Keratinocyte (primary cell): ENCODE results near the gene CCDC186. TPM values are rescaled to one million over a fixed set of nuclear protein-coding genes. Genes with fewer than 3 reads are reported as not detected.

ENCODE experiments used
- DNase-seq: peaks from one replicate; pipeline ENCODE4 v3.0.0-alpha.2; 2011; ENCODE audit warnings: low read depth, missing footprints, low spot score
- FAIRE-seq: peaks from 2 replicates; lab custom pipeline; 2011; peaks lifted over from hg19 to GRCh38; lab: Jason Lieb, UNC
- H2AFZ ChIP-seq: 2 replicates; pipeline ENCODE4 v1.6.0; 2012; ENCODE audit warnings: low read length, control low read depth, inconsistent platforms; ENCODE audit not compliant: control insufficient read depth
- H3K27ac ChIP-seq: 2 replicates; pipeline ENCODE4 v1.5.1; 2011; ENCODE audit warnings: low read length; ENCODE audit not compliant: control insufficient read depth, insufficient read depth
- H3K27me3 ChIP-seq: 3 replicates; pipeline ENCODE4 v1.6.0; 2011; ENCODE audit warnings: low read length; ENCODE audit not compliant: control insufficient read depth, insufficient read depth; ENCODE audit errors: extremely low read depth
- H3K36me3 ChIP-seq, 2 experiments: 2 replicates in 1 of 2; 3 replicates in 1 of 2; pipeline ENCODE4 v1.5.1; 2011; ENCODE audit warnings: low read length in 2 of 2, mild to moderate bottlenecking in 1 of 2; ENCODE audit not compliant: control insufficient read depth in 2 of 2, insufficient read depth in 2 of 2; ENCODE audit errors: extremely low read depth in 1 of 2
- H3K4me1 ChIP-seq: 3 replicates; pipeline ENCODE4 v1.5.1; 2011; ENCODE audit warnings: low read length; ENCODE audit not compliant: control insufficient read depth, insufficient read depth; ENCODE audit errors: extremely low read depth
- H3K4me2 ChIP-seq: 3 replicates; pipeline ENCODE4 v1.6.0; 2011; ENCODE audit warnings: low read depth, low read length; ENCODE audit not compliant: control insufficient read depth, insufficient read depth; ENCODE audit errors: extremely low read depth
- H3K4me3 ChIP-seq, 3 experiments: fragments of 200-600 bp in 1 of 3; sonication (generic) in 1 of 3; 2 replicates in 2 of 3; 3 replicates in 1 of 3; pipeline ENCODE4 v1.5.1; 2011 to 2016; ENCODE audit warnings: low read length in 3 of 3, mild to moderate bottlenecking in 3 of 3, control low read depth in 2 of 3, inconsistent platforms in 1 of 3, low read depth in 1 of 3, mixed read lengths in 1 of 3, mixed run types in 1 of 3, moderate library complexity in 1 of 3; ENCODE audit not compliant: control insufficient read depth in 2 of 3, insufficient read depth in 2 of 3; ENCODE audit errors: extremely low read depth in 1 of 3
- H3K79me2 ChIP-seq: 2 replicates; pipeline ENCODE4 v1.6.0; 2012; ENCODE audit warnings: low read length; ENCODE audit not compliant: control insufficient read depth, insufficient read depth
- H3K9ac ChIP-seq: 3 replicates; pipeline ENCODE4 v1.6.0; 2011; ENCODE audit warnings: low read length; ENCODE audit not compliant: control insufficient read depth, insufficient read depth; ENCODE audit errors: extremely low read depth
- H3K9me1 ChIP-seq: 3 replicates; pipeline ENCODE4 v1.6.0; 2011; ENCODE audit warnings: low read length; ENCODE audit not compliant: control insufficient read depth, insufficient read depth; ENCODE audit errors: extremely low read depth
- H3K9me3 ChIP-seq: 2 replicates; pipeline ENCODE4 v1.5.1; 2012; ENCODE audit warnings: low read depth, low read length; ENCODE audit not compliant: control insufficient read depth
- H4K20me1 ChIP-seq: 3 replicates; pipeline ENCODE4 v1.6.0; 2011; ENCODE audit warnings: low read length; ENCODE audit not compliant: control insufficient read depth, insufficient read depth; ENCODE audit errors: extremely low read depth
- EZH2 ChIP-seq: IDR thresholded peaks from one replicate; pipeline ENCODE4 v1.6.1; 2012; ENCODE audit warnings: inconsistent platforms, mild to moderate bottlenecking, low read length, moderate library complexity
- dilution Hi-C: fragments of 300-500 bp; cut with MboI; formaldehyde crosslinking; loops from one replicate; pipeline ENCODE4 v1.7.0; 2020; ENCODE audit warnings: low sequenced_read_pairs; ENCODE audit not compliant: extremely low pct_ligation_motif_present
- polyA plus RNA-seq, 5 experiments: library from polyadenylated mRNA; depleted of rRNA in 3 of 5; stranded (reverse) in 3 of 5; stranded (forward) in 1 of 5; unstranded in 1 of 5; fragments of >200 nt; gene quantifications; 1 replicate in 1 of 5; 2 replicates in 3 of 5; 3 replicates in 1 of 5; pipeline versions ENCODE4 v1.2.1 to v1.2.3, GENCODE V29; 2011 to 2012; ENCODE audit warnings: missing spikeins in 2 of 5, low read depth in 1 of 5, low replicate concordance in 1 of 5
- TF ChIP-seq, protein P1 (sequence below), 3 experiments: IDR thresholded peaks in 1 of 3; conservative IDR thresholded peaks in 1 of 3; optimal IDR thresholded peaks in 1 of 3; 2 replicates in 2 of 3; 3 replicates in 1 of 3; pipeline versions ENCODE3 to v1.5.1; 2011; ENCODE audit warnings: low read length in 3 of 3, mild to moderate bottlenecking in 3 of 3, moderate library complexity in 2 of 3, control low read depth in 1 of 3, inconsistent platforms in 1 of 3; ENCODE audit not compliant: insufficient read depth in 2 of 3; ENCODE audit errors: extremely low read depth in 1 of 3

The CCDC186 gene
- polyA plus RNA-seq, 1 donor (not counting 4 experiments of a cell fraction or from before 2014, with no cell fraction given) = 13.0 TPM

DNA sequence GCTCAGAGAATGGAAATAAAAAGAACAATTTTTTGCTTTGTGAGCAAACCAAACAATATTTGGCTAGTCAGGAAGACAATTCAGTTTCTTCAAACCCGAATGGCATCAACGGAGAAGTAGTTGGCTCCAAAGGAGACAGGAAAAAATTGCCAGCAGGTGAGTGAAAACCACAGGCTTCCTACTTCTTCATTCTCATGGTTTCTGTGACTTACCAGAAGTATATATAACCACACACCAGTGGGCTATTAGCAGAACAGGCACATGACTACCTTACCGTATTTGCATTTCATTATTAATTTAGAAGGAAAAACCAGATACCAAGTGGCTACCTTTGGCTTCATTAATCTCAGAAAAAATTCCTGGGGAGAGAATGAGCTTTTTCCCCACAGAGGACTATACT, 14.0 kb upstream of the CCDC186 start:
- H4K20me1 ChIP-seq = no peaks in the 10 kb centered on the region
- no peaks in the 10 kb centered on the region for H3K36me3 ChIP-seq
- FAIRE-seq (no peak), DNase-seq (no peak)
- no peak overlapping the region for H3K4me3 ChIP-seq
- H3K9ac ChIP-seq = no peak overlapping the region
- no peak overlapping the region for H3K4me2 ChIP-seq
- H3K9me3 ChIP-seq = no peaks in the 10 kb centered on the region
- H3K9me1 ChIP-seq = no peaks in the 10 kb centered on the region
- H2AFZ ChIP-seq = no peak overlapping the region
- dilution Hi-C loops = no loop called here
- H3K27me3 ChIP-seq = peaks cover 4% of the 10 kb centered on the region
- no peak overlapping the region for H3K27ac ChIP-seq
- no peak for TF ChIP-seq EZH2
- TF ChIP-seq, protein P1, sequence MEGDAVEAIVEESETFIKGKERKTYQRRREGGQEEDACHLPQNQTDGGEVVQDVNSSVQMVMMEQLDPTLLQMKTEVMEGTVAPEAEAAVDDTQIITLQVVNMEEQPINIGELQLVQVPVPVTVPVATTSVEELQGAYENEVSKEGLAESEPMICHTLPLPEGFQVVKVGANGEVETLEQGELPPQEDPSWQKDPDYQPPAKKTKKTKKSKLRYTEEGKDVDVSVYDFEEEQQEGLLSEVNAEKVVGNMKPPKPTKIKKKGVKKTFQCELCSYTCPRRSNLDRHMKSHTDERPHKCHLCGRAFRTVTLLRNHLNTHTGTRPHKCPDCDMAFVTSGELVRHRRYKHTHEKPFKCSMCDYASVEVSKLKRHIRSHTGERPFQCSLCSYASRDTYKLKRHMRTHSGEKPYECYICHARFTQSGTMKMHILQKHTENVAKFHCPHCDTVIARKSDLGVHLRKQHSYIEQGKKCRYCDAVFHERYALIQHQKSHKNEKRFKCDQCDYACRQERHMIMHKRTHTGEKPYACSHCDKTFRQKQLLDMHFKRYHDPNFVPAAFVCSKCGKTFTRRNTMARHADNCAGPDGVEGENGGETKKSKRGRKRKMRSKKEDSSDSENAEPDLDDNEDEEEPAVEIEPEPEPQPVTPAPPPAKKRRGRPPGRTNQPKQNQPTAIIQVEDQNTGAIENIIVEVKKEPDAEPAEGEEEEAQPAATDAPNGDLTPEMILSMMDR (optimal IDR thresholded peaks at IDR 0.05 in 1 of 3, IDR thresholded peaks at IDR 0.05 in 1 of 3, conservative IDR thresholded peaks at IDR 0.05 in 1 of 3; ENCODE audit: extremely low read depth in 1 of 3, insufficient read depth in 2 of 3, low read length in 3 of 3) = no peak
- no peaks in the 10 kb centered on the region for H3K79me2 ChIP-seq
- H3K4me1 ChIP-seq = no peaks in the 10 kb centered on the region

DNA sequence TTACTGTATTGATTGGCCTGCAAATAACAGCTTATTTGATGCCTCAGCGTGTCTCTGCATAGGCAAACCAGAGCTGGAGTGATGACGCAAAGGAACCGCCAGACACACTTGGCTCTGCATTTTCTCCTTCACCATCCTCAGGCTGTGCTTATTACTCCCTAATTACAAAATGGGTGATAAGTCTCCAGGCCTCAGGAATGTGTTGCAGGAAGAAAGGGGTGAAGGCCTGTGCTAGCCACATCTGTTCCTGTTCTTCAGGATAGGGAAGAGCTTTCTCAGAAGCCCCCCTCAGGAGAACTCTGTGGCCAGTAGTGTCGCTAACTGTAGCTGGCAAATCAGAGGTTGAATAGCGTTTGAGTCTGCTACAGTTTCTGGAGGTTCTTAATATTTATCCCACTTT, 10.3 kb upstream of the CCDC186 start:
- TF ChIP-seq, protein P1 (optimal IDR thresholded peaks at IDR 0.05 in 1 of 3, IDR thresholded peaks at IDR 0.05 in 1 of 3, conservative IDR thresholded peaks at IDR 0.05 in 1 of 3; ENCODE audit: extremely low read depth in 1 of 3, insufficient read depth in 2 of 3, low read length in 3 of 3) = no peak
- no peak for TF ChIP-seq EZH2
- DNase-seq (no peak), FAIRE-seq (no peak)
- no peak overlapping the region for H2AFZ ChIP-seq
- H3K27me3 ChIP-seq = no peaks in the 10 kb centered on the region
- no peaks in the 10 kb centered on the region for H3K9me3 ChIP-seq
- H3K9ac ChIP-seq = no peak overlapping the region
- no peak overlapping the region for H3K4me2 ChIP-seq
- H3K79me2 ChIP-seq = no peaks in the 10 kb centered on the region
- no peaks in the 10 kb centered on the region for H3K9me1 ChIP-seq
- no peaks in the 10 kb centered on the region for H4K20me1 ChIP-seq
- no peaks in the 10 kb centered on the region for H3K36me3 ChIP-seq
- dilution Hi-C loops = no loop called here
- no peak overlapping the region for H3K4me3 ChIP-seq
- H3K4me1 ChIP-seq = no peaks in the 10 kb centered on the region
- H3K27ac ChIP-seq = no peak overlapping the region
